ENCODE data around the gene SSTR5. TPM values are rescaled to one million over a fixed set of nuclear protein-coding genes. Genes with fewer than 3 reads are reported as not detected.

SSTR5 gene
- total RNA-seq, 6 experiments from 2014 or later: not detected

GRCh38 chr16:1027501-1027815 is 45.1 kb upstream of the SSTR5 start:
- no peaks in the 10 kb centered on the region for H3K4me1 Mint-ChIP-seq (ENCODE audit: low read depth)
- no peak overlapping the region for H3K4me3 Mint-ChIP-seq
- no peak for DNase-seq
- no peaks in the 10 kb centered on the region for H3K36me3 Mint-ChIP-seq (ENCODE audit: low read depth)
- TF ChIP-seq CTCF (IDR thresholded peaks at IDR 0.05): no peak
- no peak overlapping the region for H3K27ac Mint-ChIP-seq
- H3K27me3 Mint-ChIP-seq (ENCODE audit: insufficient read depth): peaks cover 17% of the 10 kb centered on the region; the same call in 1 of the 2 replicates
- H3K9me3 Mint-ChIP-seq: no peaks in the 10 kb centered on the region

- no peak overlapping the region for H3K27ac Mint-ChIP-seq
- TF ChIP-seq CTCF (IDR thresholded peaks at IDR 0.05): no peak
- peaks cover 17% of the 10 kb centered on the region; the same call in 1 of the 2 replicates for H3K27me3 Mint-ChIP-seq (ENCODE audit: insufficient read depth)
- no peak overlapping the region for H3K4me3 Mint-ChIP-seq
- H3K4me1 Mint-ChIP-seq (ENCODE audit: low read depth): no peaks in the 10 kb centered on the region
- DNase-seq: no peak
- H3K9me3 Mint-ChIP-seq: no peaks in the 10 kb centered on the region
- no peaks in the 10 kb centered on the region for H3K36me3 Mint-ChIP-seq (ENCODE audit: low read depth)
These were observed 44.5 kb upstream of the SSTR5 start for GRCh38 chr16:1028056-1028455.

- Mint-ChIP-seq H3K4me3 (no peak overlapping the region), H3K27me3 (ENCODE audit: insufficient read depth) (peaks cover 17% of the 10 kb centered on the region; the same call in 1 of the 2 replicates), H3K4me1 (ENCODE audit: low read depth) (no peaks in the 10 kb centered on the region), H3K9me3 (no peaks in the 10 kb centered on the region), H3K27ac (no peak overlapping the region), H3K36me3 (ENCODE audit: low read depth) (no peaks in the 10 kb centered on the region)
- no peak for DNase-seq
- TF ChIP-seq CTCF (IDR thresholded peaks at IDR 0.05): no peak
These were observed 43.9 kb upstream of the SSTR5 start for GRCh38 chr16:1028524-1029258.

- no peak for DNase-seq
- H3K9me3 Mint-ChIP-seq: no peaks in the 10 kb centered on the region
- H3K27ac Mint-ChIP-seq: no peak overlapping the region
- peaks cover 17% of the 10 kb centered on the region; the same call in 1 of the 2 replicates for H3K27me3 Mint-ChIP-seq (ENCODE audit: insufficient read depth)
- no peak for TF ChIP-seq CTCF (IDR thresholded peaks at IDR 0.05)
- no peak overlapping the region for H3K4me3 Mint-ChIP-seq
- no peaks in the 10 kb centered on the region for H3K4me1 Mint-ChIP-seq (ENCODE audit: low read depth)
- no peaks in the 10 kb centered on the region for H3K36me3 Mint-ChIP-seq (ENCODE audit: low read depth)
These were observed 43.3 kb upstream of the SSTR5 start for GRCh38 chr16:1029259-1029545.

GRCh38 chr16:1030473-1030901 is 42.1 kb upstream of the SSTR5 start:
- TF ChIP-seq CTCF (IDR thresholded peaks at IDR 0.05): peak; percentile 16; the same call in 1 of the 2 replicates
- H3K27ac Mint-ChIP-seq: no peak overlapping the region
- no peaks in the 10 kb centered on the region for H3K4me1 Mint-ChIP-seq (ENCODE audit: low read depth)
- H3K9me3 Mint-ChIP-seq: no peaks in the 10 kb centered on the region
- DNase-seq: no peak
- peaks cover 17% of the 10 kb centered on the region; the same call in 1 of the 2 replicates for H3K27me3 Mint-ChIP-seq (ENCODE audit: insufficient read depth)
- no peak overlapping the region for H3K4me3 Mint-ChIP-seq
- H3K36me3 Mint-ChIP-seq (ENCODE audit: low read depth): no peaks in the 10 kb centered on the region
